ENCODE data around the gene CORO1C.

The CORO1C gene

DNA sequence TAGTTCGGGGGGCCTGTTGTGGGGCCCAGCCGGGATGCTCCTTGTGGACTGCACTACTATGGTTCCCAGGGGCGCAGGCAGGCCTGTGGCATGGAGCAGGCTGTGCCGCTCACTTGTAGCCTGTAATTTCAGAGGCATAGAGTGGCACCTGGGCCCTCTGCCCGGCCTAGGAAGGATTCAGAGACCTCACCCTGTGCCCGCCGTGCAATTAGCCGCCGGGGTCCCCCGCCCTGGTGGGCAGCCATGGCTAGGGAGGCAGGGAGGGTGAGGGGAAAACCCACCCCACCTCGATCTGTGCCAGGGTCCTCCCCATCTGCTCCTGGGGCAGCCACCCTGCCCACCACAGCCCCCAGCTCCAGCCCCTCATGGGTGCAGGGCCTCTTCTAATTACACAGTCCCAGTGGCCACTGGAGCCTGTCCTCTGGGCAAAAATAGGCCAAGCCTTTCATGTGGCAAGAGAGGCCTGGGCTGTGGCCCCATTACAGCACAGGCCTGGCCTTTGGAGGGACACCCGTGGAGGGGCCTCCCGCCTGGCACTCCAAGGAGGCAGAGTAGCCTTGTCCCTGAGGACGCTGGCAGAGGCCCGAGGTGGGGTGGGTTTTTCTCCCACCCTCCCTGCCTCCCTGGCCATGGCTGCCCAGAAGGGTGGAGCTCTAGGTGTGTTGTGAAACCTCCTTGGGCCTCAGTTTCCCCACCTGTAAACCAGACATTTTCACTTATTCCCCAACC is 128.2 kb downstream of the CORO1C start:
- Histone ChIP-seq H3K79me2 (ENCODE audit: insufficient read depth, low read length) (no peaks in the 10 kb centered on the region), H3K4me1 (ENCODE audit: insufficient read depth, low read length) (no peaks in the 10 kb centered on the region), H4K20me1 (ENCODE audit: insufficient read depth, low read length) (no peaks in the 10 kb centered on the region), H3K36me3 (ENCODE audit: insufficient read depth, low read length) (no peaks in the 10 kb centered on the region), H3K27me3 (ENCODE audit: insufficient read depth, low read length, poor library complexity) (no peaks in the 10 kb centered on the region), H3K9me3 (ENCODE audit: insufficient read depth, low read length, severe bottlenecking) (no peaks in the 10 kb centered on the region), H3K27ac (ENCODE audit: low read length) (no peak overlapping the region), H2AFZ (ENCODE audit: low read depth, low read length) (no peak overlapping the region), H3K4me3 (ENCODE audit: low read depth in 1 of 2, low read length in 2 of 2) (no peak overlapping the region), H3K4me2 (ENCODE audit: insufficient read depth, low read length) (no peak overlapping the region), H3K9ac (ENCODE audit: low read depth, low read length) (no peak overlapping the region)
- ATAC-seq (ENCODE audit: insufficient read depth, low read depth) (no peak), DNase-seq (no peak)
- no peak for TF ChIP-seq EZH2 (IDR thresholded peaks at IDR 0.05; ENCODE audit: borderline replicate concordance, low read depth, low read length, severe bottlenecking)
- TF ChIP-seq, protein P1, sequence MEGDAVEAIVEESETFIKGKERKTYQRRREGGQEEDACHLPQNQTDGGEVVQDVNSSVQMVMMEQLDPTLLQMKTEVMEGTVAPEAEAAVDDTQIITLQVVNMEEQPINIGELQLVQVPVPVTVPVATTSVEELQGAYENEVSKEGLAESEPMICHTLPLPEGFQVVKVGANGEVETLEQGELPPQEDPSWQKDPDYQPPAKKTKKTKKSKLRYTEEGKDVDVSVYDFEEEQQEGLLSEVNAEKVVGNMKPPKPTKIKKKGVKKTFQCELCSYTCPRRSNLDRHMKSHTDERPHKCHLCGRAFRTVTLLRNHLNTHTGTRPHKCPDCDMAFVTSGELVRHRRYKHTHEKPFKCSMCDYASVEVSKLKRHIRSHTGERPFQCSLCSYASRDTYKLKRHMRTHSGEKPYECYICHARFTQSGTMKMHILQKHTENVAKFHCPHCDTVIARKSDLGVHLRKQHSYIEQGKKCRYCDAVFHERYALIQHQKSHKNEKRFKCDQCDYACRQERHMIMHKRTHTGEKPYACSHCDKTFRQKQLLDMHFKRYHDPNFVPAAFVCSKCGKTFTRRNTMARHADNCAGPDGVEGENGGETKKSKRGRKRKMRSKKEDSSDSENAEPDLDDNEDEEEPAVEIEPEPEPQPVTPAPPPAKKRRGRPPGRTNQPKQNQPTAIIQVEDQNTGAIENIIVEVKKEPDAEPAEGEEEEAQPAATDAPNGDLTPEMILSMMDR (IDR thresholded peaks at IDR 0.05; ENCODE audit: borderline replicate concordance, extremely low read depth, low read length, poor library complexity, severe bottlenecking), result no peak

DNA sequence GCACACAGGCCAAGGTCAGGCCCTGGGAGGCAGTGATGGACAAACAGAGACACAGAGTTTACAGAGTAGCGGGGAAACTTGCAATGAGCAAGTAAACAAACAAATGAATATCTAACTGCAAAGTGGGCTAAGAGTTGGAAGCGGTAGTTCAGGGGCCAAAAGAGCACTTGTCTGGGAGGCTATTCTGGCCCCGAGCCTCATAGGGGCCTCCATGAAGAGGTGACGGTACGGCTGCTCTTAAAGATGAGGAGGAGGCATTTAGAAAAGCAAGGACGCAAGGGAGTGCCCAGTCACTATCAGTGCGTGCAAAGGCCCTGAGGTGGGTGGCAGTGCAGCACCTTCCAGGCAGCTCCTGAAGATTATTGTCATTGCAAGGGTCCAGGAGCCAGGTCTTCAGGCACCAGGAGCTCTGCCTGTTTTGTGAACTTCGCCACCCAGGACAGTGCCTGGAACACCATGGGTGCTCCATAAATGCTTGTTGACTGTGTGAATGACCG is 129.1 kb downstream of the CORO1C start:
- Histone ChIP-seq H3K4me3 (ENCODE audit: low read depth in 1 of 2, low read length in 2 of 2) (no peak overlapping the region), H3K27me3 (ENCODE audit: insufficient read depth, low read length, poor library complexity) (no peaks in the 10 kb centered on the region), H3K9me3 (ENCODE audit: insufficient read depth, low read length, severe bottlenecking) (no peaks in the 10 kb centered on the region), H2AFZ (ENCODE audit: low read depth, low read length) (no peak overlapping the region), H4K20me1 (ENCODE audit: insufficient read depth, low read length) (no peaks in the 10 kb centered on the region), H3K4me2 (ENCODE audit: insufficient read depth, low read length) (no peak overlapping the region), H3K79me2 (ENCODE audit: insufficient read depth, low read length) (no peaks in the 10 kb centered on the region), H3K36me3 (ENCODE audit: insufficient read depth, low read length) (no peaks in the 10 kb centered on the region), H3K9ac (ENCODE audit: low read depth, low read length) (no peak overlapping the region), H3K4me1 (ENCODE audit: insufficient read depth, low read length) (no peaks in the 10 kb centered on the region), H3K27ac (ENCODE audit: low read length) (no peak overlapping the region)
- no peak for DNase-seq
- TF ChIP-seq EZH2 (IDR thresholded peaks at IDR 0.05; ENCODE audit: borderline replicate concordance, low read depth, low read length, severe bottlenecking), result no peak
- TF ChIP-seq, protein P1 (IDR thresholded peaks at IDR 0.05; ENCODE audit: borderline replicate concordance, extremely low read depth, low read length, poor library complexity, severe bottlenecking), result no peak
- no peak for ATAC-seq (ENCODE audit: insufficient read depth, low read depth)

DNA sequence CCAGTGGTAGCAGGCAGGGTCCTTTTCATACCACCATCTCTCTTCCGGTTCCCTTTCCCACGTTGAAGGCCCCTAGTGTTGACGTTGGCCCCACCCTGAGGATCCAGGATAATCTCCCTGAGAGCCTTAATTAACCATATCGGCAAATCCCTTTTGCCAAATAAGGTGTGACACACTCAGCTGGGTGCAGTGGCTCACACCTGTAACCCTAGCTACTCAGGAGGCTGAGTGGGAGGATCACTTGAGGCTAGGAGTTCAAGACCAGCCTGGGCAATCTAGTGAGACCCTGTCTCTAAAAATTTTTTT is 130.7 kb downstream of the CORO1C start:
- no peak overlapping the region for H3K27ac ChIP-seq (ENCODE audit: low read length)
- H2AFZ ChIP-seq (ENCODE audit: low read depth, low read length), result no peak overlapping the region
- H3K4me3 ChIP-seq (ENCODE audit: low read depth in 1 of 2, low read length in 2 of 2), result no peak overlapping the region
- H3K27me3 ChIP-seq (ENCODE audit: insufficient read depth, low read length, poor library complexity), result no peaks in the 10 kb centered on the region
- no peak for ATAC-seq (ENCODE audit: insufficient read depth, low read depth)
- no peaks in the 10 kb centered on the region for H3K4me1 ChIP-seq (ENCODE audit: insufficient read depth, low read length)
- H3K79me2 ChIP-seq (ENCODE audit: insufficient read depth, low read length), result no peaks in the 10 kb centered on the region
- no peak for TF ChIP-seq EZH2 (IDR thresholded peaks at IDR 0.05; ENCODE audit: borderline replicate concordance, low read depth, low read length, severe bottlenecking)
- TF ChIP-seq, protein P1 (IDR thresholded peaks at IDR 0.05; ENCODE audit: borderline replicate concordance, extremely low read depth, low read length, poor library complexity, severe bottlenecking), result no peak
- no peak overlapping the region for H3K4me2 ChIP-seq (ENCODE audit: insufficient read depth, low read length)
- H3K36me3 ChIP-seq (ENCODE audit: insufficient read depth, low read length), result no peaks in the 10 kb centered on the region
- H4K20me1 ChIP-seq (ENCODE audit: insufficient read depth, low read length), result no peaks in the 10 kb centered on the region
- no peaks in the 10 kb centered on the region for H3K9me3 ChIP-seq (ENCODE audit: insufficient read depth, low read length, severe bottlenecking)
- H3K9ac ChIP-seq (ENCODE audit: low read depth, low read length), result no peak overlapping the region
- DNase-seq, result no peak

Measured in DND-41 (cell line).